ENCODE results near the gene TMPRSS3.

The TMPRSS3 gene

DNA sequence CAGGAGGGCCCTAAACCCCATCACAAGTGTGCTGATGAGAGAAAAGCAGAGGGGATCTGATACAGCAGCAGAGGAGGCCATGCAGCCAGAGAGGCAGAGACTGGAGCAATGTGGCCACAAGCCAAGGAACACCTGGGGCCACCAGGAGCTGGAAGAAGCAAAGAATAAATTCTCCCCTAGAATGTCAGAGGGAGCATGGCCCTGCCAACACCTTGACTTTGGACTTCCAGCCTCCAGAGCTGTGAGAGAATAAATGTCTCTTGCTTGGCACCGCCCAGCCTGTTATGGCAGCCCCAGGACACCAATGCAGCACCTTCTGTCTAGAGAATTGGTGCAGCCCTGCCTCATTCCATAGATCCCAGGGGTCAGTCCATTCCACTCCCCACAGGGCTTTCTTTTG lies 33.2 kb upstream of the TMPRSS3 start:
- TF ChIP-seq, protein P1, sequence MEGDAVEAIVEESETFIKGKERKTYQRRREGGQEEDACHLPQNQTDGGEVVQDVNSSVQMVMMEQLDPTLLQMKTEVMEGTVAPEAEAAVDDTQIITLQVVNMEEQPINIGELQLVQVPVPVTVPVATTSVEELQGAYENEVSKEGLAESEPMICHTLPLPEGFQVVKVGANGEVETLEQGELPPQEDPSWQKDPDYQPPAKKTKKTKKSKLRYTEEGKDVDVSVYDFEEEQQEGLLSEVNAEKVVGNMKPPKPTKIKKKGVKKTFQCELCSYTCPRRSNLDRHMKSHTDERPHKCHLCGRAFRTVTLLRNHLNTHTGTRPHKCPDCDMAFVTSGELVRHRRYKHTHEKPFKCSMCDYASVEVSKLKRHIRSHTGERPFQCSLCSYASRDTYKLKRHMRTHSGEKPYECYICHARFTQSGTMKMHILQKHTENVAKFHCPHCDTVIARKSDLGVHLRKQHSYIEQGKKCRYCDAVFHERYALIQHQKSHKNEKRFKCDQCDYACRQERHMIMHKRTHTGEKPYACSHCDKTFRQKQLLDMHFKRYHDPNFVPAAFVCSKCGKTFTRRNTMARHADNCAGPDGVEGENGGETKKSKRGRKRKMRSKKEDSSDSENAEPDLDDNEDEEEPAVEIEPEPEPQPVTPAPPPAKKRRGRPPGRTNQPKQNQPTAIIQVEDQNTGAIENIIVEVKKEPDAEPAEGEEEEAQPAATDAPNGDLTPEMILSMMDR (conservative IDR thresholded peaks at IDR 0.05; ENCODE audit: low read depth, low read length), result no peak
- H3K4me3 ChIP-seq (ENCODE audit: low read depth, low read length), result no peak overlapping the region
- DNase-seq (ENCODE audit: low read depth), result no peak

DNA sequence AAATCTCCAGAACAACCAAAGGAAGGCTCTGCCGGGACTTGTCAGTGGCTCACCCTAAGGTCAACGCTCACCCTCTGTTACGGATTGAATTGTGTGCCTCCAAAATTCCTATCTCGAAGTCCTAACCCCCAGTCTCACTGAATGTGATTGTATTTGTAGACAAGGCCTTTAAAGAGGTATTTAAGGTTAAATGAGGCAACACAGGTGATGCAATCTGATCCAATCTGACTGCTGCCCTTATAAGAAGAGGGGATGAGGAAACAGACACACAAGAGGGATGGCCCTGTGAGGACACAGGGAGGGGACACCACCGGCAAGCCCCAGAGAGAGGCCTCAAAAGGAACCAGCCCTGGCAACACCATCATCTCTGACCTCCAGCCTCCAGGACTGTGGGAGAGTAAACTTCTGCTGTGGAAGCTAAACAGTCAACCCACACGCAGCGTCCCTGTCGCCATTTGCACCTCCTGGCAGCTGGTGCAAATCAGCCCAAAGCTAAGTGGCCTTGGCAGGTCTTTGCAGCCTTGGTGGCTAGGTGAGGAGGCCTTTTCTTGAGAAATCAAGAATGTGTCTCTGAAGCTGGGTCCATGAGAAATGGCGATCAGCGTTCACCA lies 32.1 kb upstream of the TMPRSS3 start:
- no peak overlapping the region for H3K4me3 ChIP-seq (ENCODE audit: low read depth, low read length)
- DNase-seq (ENCODE audit: low read depth), result no peak
- TF ChIP-seq, protein P1 (conservative IDR thresholded peaks at IDR 0.05; ENCODE audit: low read depth, low read length), result no peak

DNA sequence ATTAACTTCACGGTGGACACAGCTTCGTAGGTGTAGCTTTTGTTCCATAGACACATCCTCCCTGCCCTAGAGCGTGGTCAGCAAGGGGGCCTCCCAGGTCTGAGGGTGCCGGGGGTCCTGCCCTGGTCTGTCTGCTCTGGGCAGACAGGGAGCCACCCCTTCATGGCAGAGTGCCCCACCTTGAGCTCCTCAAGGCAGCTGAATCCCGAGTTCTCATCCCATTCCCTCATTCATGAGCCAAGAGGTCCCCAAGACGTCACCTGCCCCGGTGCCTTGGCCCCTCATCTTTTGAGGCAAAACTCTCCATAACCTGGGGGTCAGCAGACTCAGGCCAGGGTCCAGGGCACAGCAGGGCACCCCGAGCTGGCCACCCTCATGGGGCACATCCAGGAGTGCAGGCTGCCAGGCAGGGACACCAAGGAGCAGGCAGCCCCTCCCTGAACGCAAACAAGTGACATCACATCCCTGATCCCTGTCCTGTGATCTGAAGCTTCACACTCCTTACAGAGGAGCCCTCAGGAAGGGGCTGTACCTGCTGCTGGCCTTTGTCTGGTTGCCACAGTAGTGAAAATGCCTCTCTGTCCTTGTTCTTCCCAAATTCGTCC lies 31.1 kb upstream of the TMPRSS3 start:
- no peak overlapping the region for H3K4me3 ChIP-seq (ENCODE audit: low read depth, low read length)
- TF ChIP-seq, protein P1 (conservative IDR thresholded peaks at IDR 0.05; ENCODE audit: low read depth, low read length), result no peak
- no peak for DNase-seq (ENCODE audit: low read depth)

DNA sequence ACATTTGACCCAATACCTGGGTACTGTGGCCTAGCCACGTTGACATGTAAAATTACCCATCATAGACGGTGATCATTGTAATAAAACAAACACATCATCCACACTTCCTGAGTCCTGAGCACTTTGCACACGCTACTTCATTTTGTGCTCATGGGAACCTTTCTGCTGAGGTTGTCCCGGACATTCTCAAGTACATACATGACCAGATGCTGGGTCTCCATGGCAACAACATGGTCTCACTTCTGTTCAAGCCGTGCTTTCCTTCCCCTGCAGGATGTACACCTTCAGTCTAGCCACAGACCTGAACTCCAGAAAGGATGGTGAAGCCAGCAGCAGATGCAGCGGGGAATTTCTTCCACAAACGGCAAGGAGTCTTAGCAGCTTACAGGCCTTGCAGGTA lies 30.6 kb upstream of the TMPRSS3 start:
- DNase-seq (ENCODE audit: low read depth), result no peak
- TF ChIP-seq, protein P1 (conservative IDR thresholded peaks at IDR 0.05; ENCODE audit: low read depth, low read length), result no peak
- no peak overlapping the region for H3K4me3 ChIP-seq (ENCODE audit: low read depth, low read length)

DNA sequence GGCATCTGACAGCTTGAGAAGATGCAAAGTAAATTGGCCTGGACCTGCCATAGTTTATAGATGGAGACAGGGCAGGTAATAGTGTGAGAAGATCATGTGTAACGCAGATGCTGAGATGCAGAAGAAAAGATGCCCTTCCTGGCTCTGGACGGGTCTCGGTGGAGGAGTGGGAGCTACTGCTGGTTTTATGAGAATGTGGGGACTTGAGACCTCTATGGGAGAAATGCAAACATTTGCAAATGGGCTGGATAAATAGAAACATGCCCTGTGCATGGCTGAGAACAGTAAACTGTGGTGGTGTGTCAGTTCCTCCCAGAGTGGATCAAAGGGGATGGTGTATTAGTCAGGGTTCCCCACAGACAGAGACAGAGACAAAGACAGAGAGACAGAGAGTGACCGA lies 29.7 kb upstream of the TMPRSS3 start:
- no peak for DNase-seq (ENCODE audit: low read depth)
- TF ChIP-seq, protein P1 (conservative IDR thresholded peaks at IDR 0.05; ENCODE audit: low read depth, low read length), result no peak
- H3K4me3 ChIP-seq (ENCODE audit: low read depth, low read length), result no peak overlapping the region

DNA sequence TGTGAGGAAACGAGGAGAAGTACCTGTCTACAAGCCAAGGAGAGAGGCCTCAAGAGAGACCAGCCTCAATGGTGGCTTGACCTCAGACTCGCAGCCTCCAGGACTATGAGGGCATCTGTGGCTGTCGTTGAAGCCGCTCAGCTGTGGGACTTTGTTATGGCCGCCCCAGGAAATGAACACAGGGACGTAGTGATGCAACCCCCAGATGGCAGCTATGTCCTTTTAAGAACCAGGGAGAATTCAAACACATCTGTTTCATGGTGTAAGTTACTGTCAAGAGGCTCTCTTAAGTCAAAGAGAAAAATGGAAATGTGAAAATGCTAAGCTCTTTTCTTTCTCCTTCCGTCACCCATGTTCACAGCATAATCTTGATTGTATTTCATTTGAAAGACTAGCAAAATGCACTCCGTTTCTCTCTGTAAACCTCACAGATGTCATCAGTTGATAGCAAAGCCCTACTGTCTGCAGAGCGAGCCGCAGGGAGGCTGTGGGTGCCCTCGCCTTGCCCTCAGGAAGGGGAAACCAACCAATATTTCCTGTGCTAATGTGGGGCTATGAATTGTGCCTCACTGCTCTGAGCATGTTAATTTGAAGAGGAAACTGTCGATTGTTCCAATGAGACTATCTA lies 29.2 kb upstream of the TMPRSS3 start:
- DNase-seq (ENCODE audit: low read depth), result no peak
- no peak overlapping the region for H3K4me3 ChIP-seq (ENCODE audit: low read depth, low read length)
- TF ChIP-seq, protein P1 (conservative IDR thresholded peaks at IDR 0.05; ENCODE audit: low read depth, low read length), result no peak

DNA sequence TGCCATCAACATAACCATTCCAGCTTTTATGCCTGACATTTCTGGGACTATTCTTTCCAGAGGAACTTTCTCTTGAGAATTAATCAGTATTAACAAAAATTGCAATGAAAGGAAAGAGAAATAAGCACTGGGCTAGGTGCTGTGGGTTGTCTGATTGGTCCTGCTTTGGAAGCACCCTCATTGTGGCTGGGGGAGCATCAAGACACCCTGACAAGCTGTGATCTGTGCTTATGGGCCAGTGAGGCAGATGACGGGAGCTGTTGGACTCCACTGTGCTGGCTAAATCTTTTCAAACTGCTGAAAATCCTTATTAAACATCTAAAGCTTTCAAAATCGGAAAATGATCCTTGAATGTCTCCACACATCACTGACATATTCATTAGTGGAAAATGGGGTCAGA lies 27.8 kb upstream of the TMPRSS3 start:
- TF ChIP-seq, protein P1 (conservative IDR thresholded peaks at IDR 0.05; ENCODE audit: low read depth, low read length), result no peak
- no peak overlapping the region for H3K4me3 ChIP-seq (ENCODE audit: low read depth, low read length)
- no peak for DNase-seq (ENCODE audit: low read depth)
